ENCODE data around the gene MYO15B. TPM values are rescaled to one million over a fixed set of nuclear protein-coding genes. Genes with fewer than 3 reads are reported as not detected.

Gene MYO15B
- total and polyA plus RNA-seq, 2 donors (not counting 3 experiments of a cell fraction or from before 2014, with no cell fraction given), result 10.2 to 87.8 TPM

GRCh38 chr17:75652341-75652740 is 64.7 kb downstream of the MYO15B start:
- no peak overlapping the region for H3K4me3 ChIP-seq (replicated peaks in 1 of 3; ENCODE audit: insufficient read depth in 1 of 3, low read depth in 1 of 3, low read length in 3 of 3)
- no peak for TF ChIP-seq POLR2AphosphoS5 (IDR thresholded peaks at IDR 0.05; ENCODE audit: insufficient read depth, low read depth, low read length)
- no peak for TF ChIP-seq EZH2 (IDR thresholded peaks at IDR 0.05; ENCODE audit: borderline replicate concordance, low read depth, low read length, severe bottlenecking)
- TF ChIP-seq, protein P1, sequence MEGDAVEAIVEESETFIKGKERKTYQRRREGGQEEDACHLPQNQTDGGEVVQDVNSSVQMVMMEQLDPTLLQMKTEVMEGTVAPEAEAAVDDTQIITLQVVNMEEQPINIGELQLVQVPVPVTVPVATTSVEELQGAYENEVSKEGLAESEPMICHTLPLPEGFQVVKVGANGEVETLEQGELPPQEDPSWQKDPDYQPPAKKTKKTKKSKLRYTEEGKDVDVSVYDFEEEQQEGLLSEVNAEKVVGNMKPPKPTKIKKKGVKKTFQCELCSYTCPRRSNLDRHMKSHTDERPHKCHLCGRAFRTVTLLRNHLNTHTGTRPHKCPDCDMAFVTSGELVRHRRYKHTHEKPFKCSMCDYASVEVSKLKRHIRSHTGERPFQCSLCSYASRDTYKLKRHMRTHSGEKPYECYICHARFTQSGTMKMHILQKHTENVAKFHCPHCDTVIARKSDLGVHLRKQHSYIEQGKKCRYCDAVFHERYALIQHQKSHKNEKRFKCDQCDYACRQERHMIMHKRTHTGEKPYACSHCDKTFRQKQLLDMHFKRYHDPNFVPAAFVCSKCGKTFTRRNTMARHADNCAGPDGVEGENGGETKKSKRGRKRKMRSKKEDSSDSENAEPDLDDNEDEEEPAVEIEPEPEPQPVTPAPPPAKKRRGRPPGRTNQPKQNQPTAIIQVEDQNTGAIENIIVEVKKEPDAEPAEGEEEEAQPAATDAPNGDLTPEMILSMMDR (IDR thresholded peaks at IDR 0.05; ENCODE audit: extremely low read depth in 1 of 2, insufficient read depth in 1 of 2, low read depth in 1 of 2, low read length in 2 of 2), result no peak
- TF ChIP-seq, protein P2, sequence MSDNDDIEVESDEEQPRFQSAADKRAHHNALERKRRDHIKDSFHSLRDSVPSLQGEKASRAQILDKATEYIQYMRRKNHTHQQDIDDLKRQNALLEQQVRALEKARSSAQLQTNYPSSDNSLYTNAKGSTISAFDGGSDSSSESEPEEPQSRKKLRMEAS (IDR thresholded peaks at IDR 0.05; ENCODE audit: insufficient read depth, insufficient read length), result no peak
- TF ChIP-seq GATA2 (IDR thresholded peaks at IDR 0.05; ENCODE audit: insufficient read depth, insufficient read length, low read depth, low read length), result no peak
- no peak for TF ChIP-seq JUN (IDR thresholded peaks at IDR 0.05; ENCODE audit: borderline replicate concordance, insufficient read depth, insufficient read length, low read depth)
- TF ChIP-seq POLR2A (IDR thresholded peaks at IDR 0.05; ENCODE audit: low read depth, low read length), result no peak
- no peak for TF ChIP-seq FOS (IDR thresholded peaks at IDR 0.05; ENCODE audit: borderline replicate concordance, insufficient read depth, low read length)
- TF ChIP-seq MYC (IDR thresholded peaks at IDR 0.05; ENCODE audit: low read depth, low read length), result no peak
- no peak overlapping the region for H3K27ac ChIP-seq (ENCODE audit: insufficient read depth, low read depth, low read length)
- H2AFZ ChIP-seq (ENCODE audit: low read depth, low read length), result no peak overlapping the region
- POLR2A ChIA-PET, result no interaction called here
- H3K9me3 ChIP-seq (replicated peaks; ENCODE audit: control insufficient read depth, insufficient read depth, low read length), result no peaks in the 10 kb centered on the region
- intact Hi-C loops (cut with micrococcal nuclease), result no loop called here
- no peak overlapping the region for H3K4me2 ChIP-seq (ENCODE audit: insufficient read depth, low read length)
- FAIRE-seq (no peak), DNase-seq (ENCODE audit: low read depth, low spot score) (no peak)
- no peaks in the 10 kb centered on the region for H3K9me1 ChIP-seq (replicated peaks; ENCODE audit: control insufficient read depth, extremely low read depth, insufficient read depth, low read length)
- no peak overlapping the region for H3K9ac ChIP-seq (replicated peaks; ENCODE audit: extremely low read depth, insufficient read depth, low read length)
- H3K27me3 ChIP-seq (ENCODE audit: control insufficient read depth in 2 of 2, insufficient read depth in 2 of 2, low read length in 2 of 2), result no peaks in the 10 kb centered on the region
- H4K20me1 ChIP-seq (replicated peaks; ENCODE audit: control insufficient read depth, extremely low read depth, insufficient read depth, low read length), result no peaks in the 10 kb centered on the region
- no peaks in the 10 kb centered on the region for H3K79me2 ChIP-seq (ENCODE audit: control insufficient read depth, insufficient read depth, low read length)
- H3K4me1 ChIP-seq (ENCODE audit: control insufficient read depth, extremely low read depth, insufficient read depth, low read length), result peaks cover 8% of the 10 kb centered on the region
- CTCF ChIA-PET, result interaction anchor here (0.7 to 19.2 kb wide), 13 partner anchors 10 to 97 kb away, joined by 3 to 446 read pairs (median 6); partner anchors contain the start of genes RECQL5, SAP30BP and SMIM5
- no TSS peak for BruUV-seq (replicated peaks)
- H3K36me3 ChIP-seq (ENCODE audit: control insufficient read depth in 2 of 2, extremely low read depth in 1 of 2, insufficient read depth in 2 of 2, low read length in 2 of 2), result peaks cover 6 to 10% of the 10 kb centered on the region in 2 experiments
- dilution Hi-C loops (cut with MboI; ENCODE audit: extremely low pct_ligation_motif_present, low sequenced_read_pairs), result no loop called here
